H54 (cell line): ENCODE measurements around the gene EPB41L1.

ENCODE experiments used
- DNase-seq: peaks from one replicate; pipeline ENCODE4 v3.0.0; 2011; ENCODE audit warnings: low spot score, mixed read lengths; ENCODE audit not compliant: insufficient read length
- FAIRE-seq: peaks from 3 replicates; lab custom pipeline; 2011; peaks lifted over from hg19 to GRCh38; lab: Jason Lieb, UNC
- POLR2A ChIP-seq: IDR thresholded peaks from 2 replicates; pipeline ENCODE4 v1.6.1; 2011; ENCODE audit warnings: low read depth, mild to moderate bottlenecking, low read length

EPB41L1 gene

GRCh38 chr20:36154700-36155628, at the start of gene EPB41L1:
Gene EPB41L1, plus strand, starts transcription at chr20:36154740. Its CDS starts 19,038 bp downstream, at chr20:36173778.
- TF ChIP-seq POLR2A: no peak
- FAIRE-seq (no peak), DNase-seq (no peak)

- TF ChIP-seq POLR2A: no peak
- DNase-seq: no peak
- FAIRE-seq: no peak
Measured at GRCh38 chr20:36104856-36105255, 49.7 kb upstream of the EPB41L1 start.

- FAIRE-seq (no peak), DNase-seq (no peak)
- no peak for TF ChIP-seq POLR2A
Measured at GRCh38 chr20:36105711-36106226, 48.8 kb upstream of the EPB41L1 start.

- FAIRE-seq (no peak), DNase-seq (no peak)
- TF ChIP-seq POLR2A: no peak
Measured at GRCh38 chr20:36106606-36107005, 47.9 kb upstream of the EPB41L1 start.

GRCh38 chr20:36107881-36108280, 46.7 kb upstream of the EPB41L1 start:
- DNase-seq: no peak
- no peak for TF ChIP-seq POLR2A
- FAIRE-seq: no peak

GRCh38 chr20:36109251-36109947, 45.1 kb upstream of the EPB41L1 start:
- FAIRE-seq (no peak), DNase-seq (no peak)
- TF ChIP-seq POLR2A: no peak

- no peak for DNase-seq
Measured at GRCh38 chr20:36110994-36111393, 43.5 kb upstream of the EPB41L1 start.

GRCh38 chr20:36112112-36112511, 42.4 kb upstream of the EPB41L1 start:
- FAIRE-seq (no peak), DNase-seq (no peak)
- TF ChIP-seq POLR2A: no peak

More at GRCh38 chr20:36110994-36111393, 43.5 kb upstream of the EPB41L1 start:
- TF ChIP-seq POLR2A: no peak
- FAIRE-seq: no peak

GRCh38 chr20:36113036-36113435, 41.5 kb upstream of the EPB41L1 start:
- no peak for DNase-seq
- TF ChIP-seq POLR2A: no peak
- FAIRE-seq: no peak

- FAIRE-seq (no peak), DNase-seq (no peak)
- no peak for TF ChIP-seq POLR2A
Measured at GRCh38 chr20:36113566-36114250, 40.8 kb upstream of the EPB41L1 start.

- TF ChIP-seq POLR2A: no peak
- DNase-seq (no peak), FAIRE-seq (no peak)
Measured at GRCh38 chr20:36114707-36115106, 39.8 kb upstream of the EPB41L1 start.

- DNase-seq (no peak), FAIRE-seq (no peak)
- no peak for TF ChIP-seq POLR2A
Measured at GRCh38 chr20:36115925-36116324, 38.6 kb upstream of the EPB41L1 start.

- no peak for TF ChIP-seq POLR2A
- FAIRE-seq (no peak), DNase-seq (peak; percentile 84)
Measured at GRCh38 chr20:36116807-36117441, 37.6 kb upstream of the EPB41L1 start.
